Heart left ventricle (tissue), 16 donors: ENCODE measurements around the gene ELOVL7. TPM values are rescaled to one million over a fixed set of nuclear protein-coding genes. Genes with fewer than 3 reads are reported as not detected.

Source experiments
- ATAC-seq, 4 donors: fragments of 200-7000 bp; cut with Tn5 transposase; one replicate each; pipeline ENCODE4 v1.9.1; 2020 to 2022; ENCODE audit warnings: moderate library complexity in 4 of 4, mild to moderate bottlenecking in 3 of 4, moderate number of reproducible peaks in 1 of 4
- DNase-seq, 5 donors: peaks; one replicate each; pipeline ENCODE4 v3.0.0-alpha.2; 2020
- H3K27ac ChIP-seq, 12 donors: fragments of 200-600 bp; sonication (generic) in 4 of 12; one replicate each; pipeline versions ENCODE4 v1.5.0 to v1.8.0; 2016 to 2022; ENCODE audit warnings: mild to moderate bottlenecking in 2 of 12
- H3K27me3 ChIP-seq, 9 donors: fragments of 200-600 bp; sonication (generic) in 2 of 9; one replicate each; pipeline versions ENCODE4 v1.5.1 to v1.8.0; 2016 to 2022; ENCODE audit warnings: mild to moderate bottlenecking in 3 of 9
- H3K36me3 ChIP-seq, 9 donors: fragments of 200-600 bp; sonication (generic) in 2 of 9; one replicate each; pipeline versions ENCODE4 v1.5.0 to v1.8.0; 2018 to 2022; ENCODE audit warnings: mild to moderate bottlenecking in 2 of 9
- H3K4me1 ChIP-seq, 12 donors: fragments of 200-600 bp; sonication (generic) in 4 of 12; one replicate each; pipeline versions ENCODE4 v1.5.0 to v1.8.0; 2016 to 2022; ENCODE audit warnings: mild to moderate bottlenecking in 3 of 12
- H3K4me3 ChIP-seq, 12 donors: fragments of 200-600 bp; sonication (generic) in 4 of 12; one replicate each; pipeline versions ENCODE4 v1.5.0 to v1.8.0; 2017 to 2022; ENCODE audit warnings: mild to moderate bottlenecking in 9 of 12, moderate library complexity in 4 of 12
- H3K9me3 ChIP-seq, 12 donors: fragments of 200-600 bp; sonication (generic) in 4 of 12; one replicate each; pipeline versions ENCODE4 v1.5.0 to v1.8.0; 2016 to 2022; ENCODE audit warnings: mild to moderate bottlenecking in 1 of 12
- CTCF ChIP-seq, 12 donors: fragments of 200-600 bp; sonication (generic) in 4 of 12; IDR thresholded peaks; one replicate each; pipeline versions ENCODE4 v1.5.0 to v1.8.0; 2018 to 2022; ENCODE audit warnings: antibody characterized with exemption in 12 of 12, mild to moderate bottlenecking in 5 of 12
- POLR2A ChIP-seq, 2 donors: fragments of 450-650 bp; IDR thresholded peaks; one replicate each; pipeline ENCODE4 v1.6.1; 2017; ENCODE audit warnings: antibody characterized with exemption in 2 of 2, mild to moderate bottlenecking in 2 of 2, moderate library complexity in 2 of 2
- WGBS, 4 donors: extraction: QIAGEN DNeasy Blood & Tissue Kit in 2 of 4; methylation state at CpG; one replicate each; pipeline versions ENCODE4 v1.1.5 to v1.1.7; 2013 to 2018; 5-methylcytosine and 5-hydroxymethylcytosine counted together
- intact Hi-C, 10 donors: fragments of 100-400 bp; cut with DNase I; formaldehyde crosslinking; loops; one replicate each; pipeline versions ENCODE4 v1.11.1 to v1.14.2; 2022
- polyA plus RNA-seq, 2 donors: library from polyadenylated mRNA; stranded (reverse); fragments of 200-250 nt; gene quantifications; one replicate each; pipeline ENCODE4 v1.2.3, GENCODE V29; 2013
- total RNA-seq, 9 donors: library from RNA; depleted of rRNA in 2 of 9; stranded (reverse); fragments of >200 nt in 2 of 9; fragmentation: NEBNext Ultra II Directional in 3 of 9; extraction: Animal tissue kit (Norgen Biotek cat#: 25700) in 3 of 9; gene quantifications; one replicate each; pipeline versions ENCODE4 v1.1.0 to v1.2.4, GENCODE V29; 2016 to 2023
- donor health status: ischemic (EF 13 %, LVEDD 7.1; RV severe dilation, severe dysfunction).
- donor health status: healthy with polysubstance abuse.
- donor health status: DM: no; HTN: yes; CAD: no.
- donor health status: DM: no; HTN: no; CAD: no.
- donor health status: ischemic (EF 25% LVEDD 6.9; RV normal size, moderate dysfunction).
- donor health status: ischemic (EF 25% LVEDD 5.7; RV mildly dilated, moderate dysfunction).
- donor health status: healthy.
- donor health status: DM: yes; HTN: yes; CAD: no.
- donor health status: ischemic (EF 35%, LVEDD 5.7; RV mildly dilated, moderate dysfunction).
- donor health status: nonischemic (EF 11% LVEDD 7.7; RV severe dilation, severe dysfunction).
- donor health status: DM: yes; HTN: yes; CAD: no.
- donor health status: PGD.
- donor health status: ischemic (EF 29% LVEDD 5.4; RV normal size, mild dysfunction).
- donor health status: nonischemic (EF 23%, LVEDD 6.1; RV moderate dilation, normal function).

Gene ELOVL7
- total and polyA plus RNA-seq, 11 donors = 0.12 to 1.8 (median 0.87) TPM

- no peaks in the 10 kb centered on the region for H3K36me3 ChIP-seq
- intact Hi-C loops = no loop called here
- TF ChIP-seq POLR2A (IDR thresholded peaks at IDR 0.05) (no peak), CTCF (IDR thresholded peaks at IDR 0.05) (no peak)
- no peak overlapping the region for H3K4me3 ChIP-seq
- WGBS, 4 donors = 80 to 100% (median 85%) methylated on average over 1 of the region's 1 CpG
- H3K4me1 ChIP-seq = no peaks in the 10 kb centered on the region
- H3K27me3 ChIP-seq = peaks cover 0 to 4% (median 0%) of the 10 kb centered on the region in 9 donors
- ATAC-seq = no peak
- DNase-seq = no peak
- no peak overlapping the region for H3K27ac ChIP-seq
- no peaks in the 10 kb centered on the region for H3K9me3 ChIP-seq
Measured at GRCh38 chr5:60727033-60727679, 116.9 kb downstream of the ELOVL7 start.

GRCh38 chr5:60724126-60724525, 119.9 kb downstream of the ELOVL7 start:
- intact Hi-C loops = no loop called here
- no peak for DNase-seq
- Histone ChIP-seq H3K4me3 (no peak overlapping the region), H3K36me3 (no peaks in the 10 kb centered on the region), H3K9me3 (no peaks in the 10 kb centered on the region), H3K27me3 (peaks cover 0 to 4% (median 0%) of the 10 kb centered on the region in 9 donors), H3K27ac (no peak overlapping the region), H3K4me1 (no peaks in the 10 kb centered on the region)
- 49 to 61% (median 55%) methylated on average over 2 of the region's 2 CpGs for WGBS, 4 donors
- TF ChIP-seq POLR2A (IDR thresholded peaks at IDR 0.05) (no peak), CTCF (IDR thresholded peaks at IDR 0.05) (no peak)
- ATAC-seq = no peak

GRCh38 chr5:60722416-60722815, 121.7 kb downstream of the ELOVL7 start:
- DNase-seq (no peak), ATAC-seq (no peak)
- intact Hi-C loops = no loop called here
- no peaks in the 10 kb centered on the region for H3K4me1 ChIP-seq
- H3K4me3 ChIP-seq = no peak overlapping the region
- 75 to 83% (median 77%) methylated on average over 6 of the region's 6 CpGs for WGBS, 4 donors
- TF ChIP-seq POLR2A (IDR thresholded peaks at IDR 0.05) = no peak
- no peak for TF ChIP-seq CTCF (IDR thresholded peaks at IDR 0.05)
- H3K27me3 ChIP-seq = peaks cover 0 to 4% (median 0%) of the 10 kb centered on the region in 9 donors
- no peaks in the 10 kb centered on the region for H3K9me3 ChIP-seq
- no peak overlapping the region for H3K27ac ChIP-seq
- H3K36me3 ChIP-seq = no peaks in the 10 kb centered on the region

- no peak for TF ChIP-seq POLR2A (IDR thresholded peaks at IDR 0.05)
- TF ChIP-seq CTCF (IDR thresholded peaks at IDR 0.05) = no peak
- Histone ChIP-seq H3K27ac (no peak overlapping the region), H3K4me3 (no peak overlapping the region), H3K36me3 (no peaks in the 10 kb centered on the region), H3K9me3 (peaks cover 0 to 10% (median 0%) of the 10 kb centered on the region in 12 donors), H3K27me3 (peaks cover 0 to 4% (median 0%) of the 10 kb centered on the region in 9 donors), H3K4me1 (no peaks in the 10 kb centered on the region)
- ATAC-seq = no peak
- intact Hi-C loops = no loop called here
- DNase-seq = no peak
Measured at GRCh38 chr5:60719329-60719728, 124.7 kb downstream of the ELOVL7 start.
